NB4 (cell line): ENCODE measurements around the gene POLR3E.

Experiments used
- CTCF ChIP-seq: IDR thresholded peaks from one replicate; pipeline ENCODE4 v1.5.1; 2012; ENCODE audit warnings: low read depth, low read length
- MAX ChIP-seq: IDR thresholded peaks from 2 replicates; pipeline ENCODE4 v1.6.1; 2011; ENCODE audit warnings: low read depth, low read length
- POLR2A ChIP-seq: IDR thresholded peaks from 2 replicates; pipeline ENCODE4 v1.6.1; 2011; ENCODE audit warnings: mild to moderate bottlenecking; ENCODE audit not compliant: insufficient read length; ENCODE audit errors: extremely low read depth

- TF ChIP-seq CTCF (no peak), POLR2A (no peak), MAX (no peak)
Measured at GRCh38 chr16:22252317-22252716, 44.9 kb upstream of the POLR3E start.
